Measurements from ENCODE around the gene LMBR1.
"Not testable (repeated sequence)": the region's sequence is repeated elsewhere in the genome, so short reads cannot be mapped to it uniquely, and the experiment has no call there.

DNA sequence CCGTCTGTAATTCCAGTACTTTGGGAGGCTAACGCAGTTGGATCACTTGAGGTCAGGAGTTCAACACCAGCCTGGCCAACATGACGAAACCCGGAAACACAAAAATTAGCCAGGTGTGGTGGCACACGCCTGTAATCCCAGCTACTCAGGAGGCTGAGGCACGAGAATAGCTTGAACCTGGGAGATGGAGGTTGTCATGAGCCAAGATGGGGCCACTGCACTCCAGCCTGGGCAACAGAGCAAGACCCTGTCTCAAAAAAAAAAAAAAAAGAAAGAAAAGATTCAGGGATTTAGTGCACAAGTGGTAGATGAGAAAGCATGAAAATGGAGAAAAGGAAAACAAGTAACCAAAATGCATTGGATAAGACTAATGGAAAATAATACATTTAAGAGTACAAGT lies 49.4 kb downstream of the LMBR1 start:
- TF ChIP-seq, protein P1, sequence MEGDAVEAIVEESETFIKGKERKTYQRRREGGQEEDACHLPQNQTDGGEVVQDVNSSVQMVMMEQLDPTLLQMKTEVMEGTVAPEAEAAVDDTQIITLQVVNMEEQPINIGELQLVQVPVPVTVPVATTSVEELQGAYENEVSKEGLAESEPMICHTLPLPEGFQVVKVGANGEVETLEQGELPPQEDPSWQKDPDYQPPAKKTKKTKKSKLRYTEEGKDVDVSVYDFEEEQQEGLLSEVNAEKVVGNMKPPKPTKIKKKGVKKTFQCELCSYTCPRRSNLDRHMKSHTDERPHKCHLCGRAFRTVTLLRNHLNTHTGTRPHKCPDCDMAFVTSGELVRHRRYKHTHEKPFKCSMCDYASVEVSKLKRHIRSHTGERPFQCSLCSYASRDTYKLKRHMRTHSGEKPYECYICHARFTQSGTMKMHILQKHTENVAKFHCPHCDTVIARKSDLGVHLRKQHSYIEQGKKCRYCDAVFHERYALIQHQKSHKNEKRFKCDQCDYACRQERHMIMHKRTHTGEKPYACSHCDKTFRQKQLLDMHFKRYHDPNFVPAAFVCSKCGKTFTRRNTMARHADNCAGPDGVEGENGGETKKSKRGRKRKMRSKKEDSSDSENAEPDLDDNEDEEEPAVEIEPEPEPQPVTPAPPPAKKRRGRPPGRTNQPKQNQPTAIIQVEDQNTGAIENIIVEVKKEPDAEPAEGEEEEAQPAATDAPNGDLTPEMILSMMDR (IDR thresholded peaks at IDR 0.05; ENCODE audit: borderline replicate concordance, extremely low read depth, low read length, poor library complexity, severe bottlenecking) = not testable (repeated sequence)
- not testable (repeated sequence) for TF ChIP-seq EZH2 (IDR thresholded peaks at IDR 0.05; ENCODE audit: borderline replicate concordance, low read depth, low read length, severe bottlenecking)
